ENCODE data around the gene WDR27.
"Not testable (repeated sequence)": the region's sequence is repeated elsewhere in the genome, so short reads cannot be mapped to it uniquely, and the experiment has no call there.

WDR27 gene

GRCh38 chr6:169452117-169452868 lies 249.5 kb downstream of the WDR27 start:
- in situ Hi-C loops (cut with MboI; ENCODE audit: low sequenced_read_pairs): no loop called here

GRCh38 chr6:169451065-169451838 lies 250.6 kb downstream of the WDR27 start:
- in situ Hi-C loops (cut with MboI; ENCODE audit: low sequenced_read_pairs): no loop called here

GRCh38 chr6:169450097-169450496 lies 251.7 kb downstream of the WDR27 start:
- in situ Hi-C loops (cut with MboI; ENCODE audit: low sequenced_read_pairs): no loop called here

DNA sequence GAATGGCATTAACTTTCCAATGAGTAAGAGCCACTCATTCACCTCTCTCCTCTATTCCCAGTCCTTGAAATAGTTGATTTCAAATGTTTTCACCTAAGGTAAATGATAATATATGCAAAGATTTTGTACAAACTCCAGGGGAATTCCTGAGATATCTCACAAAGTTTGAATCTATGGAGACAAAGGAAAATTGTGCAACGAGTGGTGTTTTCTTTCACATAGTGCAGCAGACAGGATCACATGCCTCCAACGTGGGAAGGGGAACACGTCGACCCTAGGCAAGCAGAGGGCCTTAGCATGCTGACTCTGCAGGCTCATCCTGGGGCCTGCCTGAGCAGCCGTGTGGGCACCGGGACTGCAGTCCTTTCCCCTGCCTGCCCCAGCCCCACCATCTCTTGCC lies 252.6 kb downstream of the WDR27 start:
- in situ Hi-C loops (cut with MboI; ENCODE audit: low sequenced_read_pairs): no loop called here

- in situ Hi-C loops (cut with MboI; ENCODE audit: low sequenced_read_pairs): no loop called here
Observed at GRCh38 chr6:169445661-169446581, 255.9 kb downstream of the WDR27 start.

DNA sequence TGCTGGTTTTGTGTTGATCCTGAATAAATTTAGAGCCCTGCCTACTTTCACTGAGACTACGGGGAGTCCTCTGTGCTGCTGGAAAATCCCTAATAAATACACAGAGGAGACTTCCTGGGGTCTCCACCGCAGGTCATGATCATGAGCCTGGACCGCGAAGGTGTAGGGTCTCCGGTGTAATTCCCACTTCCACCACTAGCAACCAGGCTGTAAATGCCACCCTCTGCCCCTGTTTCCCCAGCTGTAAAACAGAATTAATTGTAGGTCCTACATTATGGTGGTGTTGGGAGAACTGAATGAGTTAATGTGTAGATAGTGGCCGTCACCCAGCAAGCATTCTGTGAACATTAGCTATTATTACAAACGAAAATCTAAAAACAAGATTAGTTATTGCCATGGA lies 256.6 kb downstream of the WDR27 start:
- in situ Hi-C loops (cut with MboI; ENCODE audit: low sequenced_read_pairs): no loop called here

DNA sequence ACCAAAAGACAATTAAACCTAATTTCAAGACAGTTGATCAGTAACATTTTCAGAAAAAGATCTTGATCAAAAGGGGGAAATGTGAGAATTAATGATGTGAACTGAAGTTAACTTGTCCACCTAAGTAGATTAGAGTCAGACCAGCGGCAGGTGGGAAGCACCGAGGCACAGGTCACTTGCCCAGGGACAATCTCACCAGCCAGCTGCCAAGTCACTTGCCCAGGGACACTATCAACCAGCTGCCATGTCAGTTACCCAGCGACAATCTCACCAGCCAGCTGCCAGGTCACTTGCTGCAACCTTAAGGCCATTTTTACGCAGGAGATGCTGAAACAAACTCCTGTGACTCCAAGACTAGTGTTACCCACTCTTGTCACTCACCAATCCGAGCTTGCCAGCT lies 260.5 kb downstream of the WDR27 start:
- in situ Hi-C loops (cut with MboI; ENCODE audit: low sequenced_read_pairs): no loop called here

DNA sequence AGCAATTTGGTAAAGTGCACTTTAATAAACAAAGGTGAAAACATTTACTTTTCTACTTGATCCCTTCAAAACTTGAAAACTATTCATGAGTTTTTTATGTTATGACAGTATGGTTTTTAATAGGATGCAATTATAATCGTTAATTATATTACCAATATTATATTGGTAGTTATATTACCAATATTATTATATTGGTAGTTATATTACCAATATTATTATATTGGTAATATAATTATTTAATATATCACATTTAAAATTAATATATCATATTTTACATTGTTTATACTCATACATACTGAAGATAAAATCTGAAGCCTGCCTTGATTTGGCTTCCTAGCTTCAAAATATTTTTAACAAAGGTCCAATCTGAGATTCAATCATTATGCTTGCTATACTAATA lies 262.1 kb downstream of the WDR27 start:
- in situ Hi-C loops (cut with MboI; ENCODE audit: low sequenced_read_pairs): no loop called here

DNA sequence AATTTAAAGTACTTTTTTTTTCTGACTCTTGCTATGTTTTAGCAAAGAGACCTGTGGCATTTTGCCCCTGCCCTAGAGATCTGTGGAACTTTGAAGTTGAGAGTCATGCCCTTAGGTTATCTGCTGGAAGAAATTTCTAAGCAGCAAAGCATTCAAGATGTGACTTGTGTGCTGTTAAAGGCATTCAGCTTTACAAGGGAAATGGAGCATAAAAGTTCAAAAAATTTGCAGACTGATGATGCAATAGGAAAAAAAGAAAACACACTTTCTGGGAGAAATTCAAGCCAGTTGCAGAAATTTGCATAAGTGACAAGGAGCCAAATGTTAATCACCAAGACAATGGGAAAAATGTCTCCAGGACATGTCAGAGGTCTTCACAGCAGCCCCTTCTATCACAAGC lies 267.3 kb downstream of the WDR27 start:
- in situ Hi-C loops (cut with MboI; ENCODE audit: low sequenced_read_pairs): not testable (repeated sequence)

GRCh38 chr6:169429001-169429400 lies 272.8 kb downstream of the WDR27 start:
- in situ Hi-C loops (cut with MboI; ENCODE audit: low sequenced_read_pairs): no loop called here

GRCh38 chr6:169428532-169428931 lies 273.3 kb downstream of the WDR27 start:
- in situ Hi-C loops (cut with MboI; ENCODE audit: low sequenced_read_pairs): no loop called here

GRCh38 chr6:169427856-169428255 lies 274.0 kb downstream of the WDR27 start:
- in situ Hi-C loops (cut with MboI; ENCODE audit: low sequenced_read_pairs): no loop called here

- in situ Hi-C loops (cut with MboI; ENCODE audit: low sequenced_read_pairs): no loop called here
Observed at GRCh38 chr6:169426611-169427010, 275.2 kb downstream of the WDR27 start.

GRCh38 chr6:169425628-169426370 lies 276.0 kb downstream of the WDR27 start:
- in situ Hi-C loops (cut with MboI; ENCODE audit: low sequenced_read_pairs): no loop called here

DNA sequence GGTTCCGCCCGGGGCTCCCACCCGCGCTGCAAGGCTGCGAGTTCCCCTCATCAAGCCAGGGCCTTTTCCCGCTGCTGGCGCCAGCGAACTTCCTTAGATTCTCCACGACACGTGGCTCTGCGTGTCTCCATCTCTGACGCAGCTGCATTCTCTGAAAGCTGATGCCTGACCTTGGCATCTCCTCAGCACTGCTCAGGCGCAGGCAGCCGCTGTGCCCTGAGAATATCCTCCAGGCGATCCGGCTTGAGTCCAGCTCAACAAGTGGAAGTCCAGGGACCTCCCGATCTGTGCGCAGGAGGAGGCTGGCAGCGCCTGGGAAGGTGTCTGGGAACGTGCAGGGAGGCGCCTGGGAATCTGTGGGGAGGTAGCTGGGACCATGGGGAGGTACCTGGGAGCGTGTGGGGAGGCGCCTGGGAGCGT lies 277.0 kb downstream of the WDR27 start:
- in situ Hi-C loops (cut with MboI; ENCODE audit: low sequenced_read_pairs): no loop called here

- in situ Hi-C loops (cut with MboI; ENCODE audit: low sequenced_read_pairs): no loop called here
Observed at GRCh38 chr6:169424149-169424804, 277.6 kb downstream of the WDR27 start.

GRCh38 chr6:169421586-169422264 lies 280.1 kb downstream of the WDR27 start:
- in situ Hi-C loops (cut with MboI; ENCODE audit: low sequenced_read_pairs): no loop called here

DNA sequence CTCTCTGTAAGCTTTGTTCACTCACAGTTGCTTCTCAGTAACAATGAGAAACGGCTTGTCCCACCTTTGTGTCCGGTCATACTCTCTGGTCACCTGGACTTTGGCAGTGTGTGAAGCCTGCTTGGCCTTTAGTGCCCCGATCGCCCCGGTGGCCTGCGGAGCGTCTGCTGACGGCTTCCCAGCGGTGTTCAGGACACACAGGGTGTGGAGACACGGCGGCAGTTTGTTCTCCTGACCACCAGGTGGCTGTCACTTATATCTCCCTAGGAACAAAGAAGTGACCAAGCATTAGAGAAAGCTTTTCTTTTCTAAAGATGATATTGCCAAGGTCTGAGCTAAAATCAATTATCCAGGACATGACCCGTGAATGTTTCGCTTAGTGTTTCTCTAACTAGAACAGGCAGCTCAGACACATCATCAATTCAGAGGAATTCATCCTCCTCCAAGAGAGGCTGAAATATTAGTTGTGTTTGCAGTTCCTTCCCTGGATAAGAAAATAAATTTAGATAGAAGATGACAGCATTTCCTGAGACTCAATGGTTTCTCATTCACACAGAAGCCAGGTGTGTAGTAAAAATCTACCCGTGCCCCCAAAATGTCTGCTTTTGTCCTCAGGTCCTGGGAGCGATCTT lies 280.8 kb downstream of the WDR27 start:
- in situ Hi-C loops (cut with MboI; ENCODE audit: low sequenced_read_pairs): no loop called here

DNA sequence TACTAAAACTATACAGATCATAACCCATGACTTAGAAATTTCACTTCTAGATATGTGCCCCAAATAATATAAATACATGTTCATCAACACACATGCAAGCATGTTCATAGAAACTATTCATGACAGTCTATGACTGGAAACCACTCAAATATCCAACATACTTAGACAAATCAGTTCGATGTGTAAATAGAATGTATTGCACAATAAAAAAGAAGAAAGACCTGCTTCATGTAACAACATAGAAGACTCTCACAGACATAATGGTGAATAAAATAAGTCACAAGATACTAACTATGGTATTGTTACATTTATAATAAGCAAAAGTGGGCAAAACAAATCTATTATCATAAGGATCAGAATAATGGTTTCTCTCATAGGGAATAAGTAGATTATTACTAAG lies 284.7 kb downstream of the WDR27 start:
- in situ Hi-C loops (cut with MboI; ENCODE audit: low sequenced_read_pairs): no loop called here
